CD4-positive, alpha-beta T cell treated with Interleukin-10 for 1 hour (primary cell): Measurements from ENCODE around the gene ZNF195.
A peak's percentile ranks its signal among the peaks of the same experiment; 100 is the strongest.
"Not testable (repeated sequence)": the region's sequence is repeated elsewhere in the genome, so short reads cannot be mapped to it uniquely, and the experiment has no call there.

Experiments used
- DNase-seq: peaks from one replicate; pipeline ENCODE4 v3.0.0-alpha.2; 2020

The ZNF195 gene

GRCh38 chr11:3346587-3346986 lies 32.4 kb downstream of the ZNF195 start:
- no peak for DNase-seq

- DNase-seq: no peak
These were observed 33.2 kb downstream of the ZNF195 start for GRCh38 chr11:3345736-3346135.

GRCh38 chr11:3344327-3345174 lies 34.4 kb downstream of the ZNF195 start:
- no peak for DNase-seq

GRCh38 chr11:3342709-3343108 lies 36.2 kb downstream of the ZNF195 start:
- no peak for DNase-seq

GRCh38 chr11:3341298-3341697 lies 37.6 kb downstream of the ZNF195 start:
- DNase-seq: peak; percentile 68

GRCh38 chr11:3340025-3340424 lies 38.9 kb downstream of the ZNF195 start:
- no peak for DNase-seq

GRCh38 chr11:3339340-3339624 lies 39.7 kb downstream of the ZNF195 start:
- DNase-seq: no peak

- DNase-seq: no peak
These were observed 40.2 kb downstream of the ZNF195 start for GRCh38 chr11:3338569-3339339.

- DNase-seq: not testable (repeated sequence)
These were observed 42.5 kb downstream of the ZNF195 start for GRCh38 chr11:3336420-3336819.

- not testable (repeated sequence) for DNase-seq
These were observed 45.8 kb downstream of the ZNF195 start for GRCh38 chr11:3333157-3333556.

GRCh38 chr11:3331078-3331477 lies 47.9 kb downstream of the ZNF195 start:
- not testable (repeated sequence) for DNase-seq

GRCh38 chr11:3330064-3330463 lies 48.9 kb downstream of the ZNF195 start:
- DNase-seq: not testable (repeated sequence)

- DNase-seq: not testable (repeated sequence)
These were observed 50.4 kb downstream of the ZNF195 start for GRCh38 chr11:3328503-3328902.

- not testable (repeated sequence) for DNase-seq
These were observed 52.5 kb downstream of the ZNF195 start for GRCh38 chr11:3326450-3326849.

GRCh38 chr11:3324724-3325123 lies 54.2 kb downstream of the ZNF195 start:
- DNase-seq: peak; percentile 9
